GM12874 (cell line): ENCODE measurements around the gene PEPD.

Experiments used
- TF ChIP-seq, protein P1 (sequence below): IDR thresholded peaks from 2 replicates; pipeline ENCODE4 v1.5.1; 2011; ENCODE audit warnings: low read depth, mild to moderate bottlenecking, control low read depth, low read length, moderate library complexity; ENCODE audit not compliant: insufficient read depth

The PEPD gene

DNA sequence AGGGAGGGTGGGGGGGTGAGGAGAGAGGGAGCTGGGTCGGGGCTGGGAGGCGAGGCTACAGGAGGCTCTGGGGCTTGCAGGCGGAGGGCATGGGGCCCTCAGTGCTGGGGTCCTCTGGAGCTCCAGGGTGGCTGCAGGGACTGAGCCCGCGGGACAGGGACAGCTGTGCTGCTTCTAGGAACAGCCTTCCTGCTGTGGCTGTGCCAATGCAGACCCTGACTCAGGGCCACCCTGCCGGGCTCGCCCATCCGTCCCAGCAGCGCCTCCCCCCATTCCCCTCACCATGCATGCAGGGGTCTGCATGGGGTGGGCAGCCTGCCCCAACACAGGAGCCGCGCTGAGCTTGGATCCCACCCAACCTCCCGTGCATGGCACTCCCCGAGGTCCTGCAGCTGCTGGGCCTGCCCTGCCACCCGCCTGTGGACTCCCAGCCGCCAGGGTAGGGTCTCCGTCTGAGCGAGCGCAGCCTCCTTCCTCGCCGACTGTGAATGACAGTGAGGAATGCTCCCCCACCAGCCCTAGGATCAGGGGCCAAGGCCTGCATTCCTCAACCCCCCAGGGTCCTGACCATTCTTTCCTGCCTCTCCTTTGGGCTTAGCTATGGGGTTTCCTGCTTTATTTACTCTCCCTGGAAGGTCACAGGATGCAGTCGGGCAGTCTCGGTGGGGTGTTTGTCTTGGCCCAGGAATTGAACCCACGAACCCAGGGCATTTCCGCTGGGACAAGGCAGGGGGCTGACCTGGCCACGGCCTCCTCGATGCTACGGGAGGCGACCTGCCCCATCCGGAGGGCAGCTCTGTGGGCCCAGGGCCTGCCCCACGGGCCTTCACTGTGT lies 124.7 kb downstream of the PEPD start:
- TF ChIP-seq, protein P1, sequence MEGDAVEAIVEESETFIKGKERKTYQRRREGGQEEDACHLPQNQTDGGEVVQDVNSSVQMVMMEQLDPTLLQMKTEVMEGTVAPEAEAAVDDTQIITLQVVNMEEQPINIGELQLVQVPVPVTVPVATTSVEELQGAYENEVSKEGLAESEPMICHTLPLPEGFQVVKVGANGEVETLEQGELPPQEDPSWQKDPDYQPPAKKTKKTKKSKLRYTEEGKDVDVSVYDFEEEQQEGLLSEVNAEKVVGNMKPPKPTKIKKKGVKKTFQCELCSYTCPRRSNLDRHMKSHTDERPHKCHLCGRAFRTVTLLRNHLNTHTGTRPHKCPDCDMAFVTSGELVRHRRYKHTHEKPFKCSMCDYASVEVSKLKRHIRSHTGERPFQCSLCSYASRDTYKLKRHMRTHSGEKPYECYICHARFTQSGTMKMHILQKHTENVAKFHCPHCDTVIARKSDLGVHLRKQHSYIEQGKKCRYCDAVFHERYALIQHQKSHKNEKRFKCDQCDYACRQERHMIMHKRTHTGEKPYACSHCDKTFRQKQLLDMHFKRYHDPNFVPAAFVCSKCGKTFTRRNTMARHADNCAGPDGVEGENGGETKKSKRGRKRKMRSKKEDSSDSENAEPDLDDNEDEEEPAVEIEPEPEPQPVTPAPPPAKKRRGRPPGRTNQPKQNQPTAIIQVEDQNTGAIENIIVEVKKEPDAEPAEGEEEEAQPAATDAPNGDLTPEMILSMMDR: no peak

DNA sequence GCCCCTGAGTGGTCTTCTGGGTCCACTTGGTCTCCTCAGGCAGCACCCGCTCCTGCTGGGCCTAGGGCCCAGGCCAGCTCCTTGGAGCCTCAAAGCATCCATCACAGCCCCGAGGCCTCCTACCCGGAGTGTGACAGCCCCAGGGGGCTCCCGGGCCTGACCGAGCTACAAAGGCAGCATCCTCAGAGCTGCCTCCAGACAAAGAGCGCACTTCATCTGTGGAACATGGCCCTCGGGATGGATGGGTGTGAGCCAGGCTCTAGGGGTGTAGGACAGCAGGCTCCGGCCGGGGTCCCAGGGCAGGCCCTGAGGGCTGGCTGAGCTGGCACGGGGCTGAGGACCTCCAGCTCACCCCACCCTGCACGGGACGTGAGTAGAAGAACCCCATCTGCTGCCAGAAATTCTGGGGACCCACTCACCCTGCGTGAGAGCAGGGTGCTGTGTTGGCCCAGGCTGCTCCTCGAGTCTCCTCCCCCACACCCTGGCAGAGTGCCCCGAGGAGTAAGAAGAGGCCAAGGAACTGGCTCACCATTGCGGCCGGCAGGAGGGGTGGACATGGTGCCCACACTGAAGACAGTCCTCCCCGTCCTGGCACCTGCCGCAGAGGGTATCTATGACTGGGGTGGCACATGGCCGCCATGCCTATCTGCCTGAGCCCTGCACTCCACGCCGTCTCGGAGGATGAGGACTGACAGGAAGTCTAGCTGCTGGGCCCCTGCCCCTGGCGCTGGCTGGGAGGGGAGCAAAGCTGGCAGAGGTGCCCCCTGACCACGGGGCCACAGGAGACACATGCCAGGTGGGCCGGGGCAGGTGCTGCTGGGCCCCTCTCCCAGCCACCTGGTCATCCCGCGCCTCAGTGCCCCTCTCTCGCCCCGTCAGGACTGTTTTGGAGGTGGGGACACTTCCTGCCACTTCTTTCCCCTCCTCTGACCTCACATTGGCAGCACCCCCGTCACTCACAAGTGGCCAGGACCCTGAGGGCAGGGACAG lies 125.7 kb downstream of the PEPD start:
- TF ChIP-seq, protein P1: no peak

DNA sequence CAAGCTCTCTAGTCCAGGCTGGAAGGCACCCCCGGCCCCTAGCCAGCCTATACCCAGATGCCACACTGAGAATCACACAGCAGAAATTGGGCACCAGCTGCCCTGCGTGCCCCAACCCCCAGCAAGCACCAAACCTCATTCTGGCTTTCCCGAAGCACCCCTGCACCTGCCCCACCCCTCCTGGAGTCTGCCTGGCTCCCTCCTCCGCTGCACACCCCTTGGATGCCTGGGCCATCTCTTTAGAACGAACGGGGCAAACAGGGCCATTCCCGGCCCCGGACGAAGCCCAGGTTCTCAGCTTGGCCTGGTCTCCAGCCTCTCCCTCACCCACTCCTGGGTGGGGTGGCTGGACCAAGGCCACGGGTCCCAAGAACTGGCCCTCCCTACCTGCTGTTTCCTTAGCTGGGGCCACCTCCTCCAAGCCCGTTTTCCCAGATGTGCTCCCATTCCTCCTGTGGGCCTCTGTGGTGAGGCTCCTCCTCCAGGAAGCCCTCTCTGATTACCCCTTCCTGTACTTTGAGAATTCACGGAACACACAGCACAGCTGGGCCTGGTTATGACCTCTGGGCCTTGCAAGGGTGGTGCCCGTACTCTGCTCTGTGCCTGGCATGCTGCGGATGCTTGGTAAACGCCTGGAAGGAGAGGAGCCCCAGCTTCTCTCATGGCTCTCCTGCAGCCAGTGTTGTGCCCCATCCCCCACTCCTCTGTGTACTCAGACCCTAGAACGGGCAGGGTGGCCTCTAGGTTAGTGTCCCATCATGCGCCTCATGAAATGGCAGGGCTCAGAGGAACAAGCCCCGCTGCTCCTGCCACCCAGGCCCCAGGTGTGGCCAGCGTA lies 126.6 kb downstream of the PEPD start:
- TF ChIP-seq, protein P1: no peak

DNA sequence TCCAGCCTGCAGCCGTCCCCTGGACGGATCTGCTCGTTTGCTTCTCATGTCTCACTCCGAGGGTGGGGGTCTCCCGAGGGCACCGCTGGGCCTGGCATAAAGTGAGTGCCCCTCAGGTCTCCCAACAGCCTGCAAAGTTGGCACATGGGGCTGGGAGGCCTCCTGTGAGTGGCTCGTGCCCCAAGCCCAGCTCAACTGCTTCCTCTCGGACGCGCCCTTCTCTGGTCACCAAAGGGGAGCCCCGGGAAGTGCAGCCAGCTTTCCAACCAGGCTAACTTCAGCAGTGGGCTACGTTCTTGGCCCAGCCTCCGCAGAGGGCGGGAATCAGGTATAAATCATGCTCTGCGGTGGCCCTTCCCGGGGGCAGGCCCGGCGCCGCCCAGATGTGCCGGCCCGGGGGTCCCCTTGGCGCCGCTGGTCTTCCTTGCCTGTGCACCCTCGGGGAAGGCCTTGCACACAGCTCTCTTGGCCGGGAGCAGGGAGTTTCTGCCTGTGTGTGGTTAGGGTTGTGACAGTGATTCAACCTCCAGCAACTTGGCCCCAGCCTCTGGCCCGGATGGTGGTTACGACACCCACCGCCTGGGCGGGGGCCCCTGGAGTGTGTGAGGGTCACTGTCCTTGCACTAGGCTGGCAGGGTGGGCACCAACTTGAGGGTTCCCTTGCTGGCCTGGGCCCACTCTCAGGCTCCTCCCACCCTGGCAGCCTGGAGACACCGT lies 127.4 kb downstream of the PEPD start:
- TF ChIP-seq, protein P1: no peak

DNA sequence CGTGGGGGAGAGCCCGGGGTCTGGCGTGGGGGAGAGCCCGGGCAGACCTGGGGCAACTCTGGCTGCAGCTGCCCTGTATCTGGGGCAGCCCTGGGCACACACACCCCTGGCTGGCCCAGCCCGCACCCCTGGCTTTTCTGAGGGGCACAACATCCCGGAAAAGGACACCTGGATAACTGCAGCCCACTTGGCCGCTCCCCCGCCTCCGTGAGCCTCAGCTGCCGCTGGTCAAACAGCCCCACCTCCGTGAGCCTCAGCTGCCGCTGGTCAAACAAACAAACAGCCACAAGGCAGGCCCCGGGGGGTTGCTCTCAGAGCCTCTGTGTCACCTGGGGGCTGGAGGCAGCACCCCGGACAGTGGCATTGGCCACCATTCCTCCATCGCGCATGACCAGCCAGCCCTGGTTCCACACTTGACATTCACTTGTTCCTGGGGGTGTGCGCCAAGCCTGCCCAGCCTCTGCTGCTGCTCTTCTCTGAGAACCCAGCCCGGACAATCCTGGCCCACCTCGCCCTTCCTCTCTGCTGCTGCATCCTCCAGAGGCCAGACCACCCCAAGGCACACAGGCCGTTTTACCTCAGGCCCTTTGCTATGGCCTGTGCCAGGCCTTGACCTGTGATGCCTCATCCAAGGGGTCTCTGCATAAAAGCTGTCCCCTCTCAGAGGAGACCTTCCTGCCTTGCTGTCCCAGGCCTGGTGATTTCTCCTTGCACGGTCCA lies 128.1 kb downstream of the PEPD start:
- TF ChIP-seq, protein P1: no peak
